GM12872 (cell line): ENCODE results near the gene POLE4.

Experiments
- TF ChIP-seq, protein P1 (sequence below): IDR thresholded peaks from 3 replicates; pipeline ENCODE4 v1.5.1; 2011; ENCODE audit warnings: low read depth, mild to moderate bottlenecking, low read length, moderate library complexity; ENCODE audit not compliant: insufficient read depth

Gene POLE4, protein sequence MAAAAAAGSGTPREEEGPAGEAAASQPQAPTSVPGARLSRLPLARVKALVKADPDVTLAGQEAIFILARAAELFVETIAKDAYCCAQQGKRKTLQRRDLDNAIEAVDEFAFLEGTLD

DNA sequence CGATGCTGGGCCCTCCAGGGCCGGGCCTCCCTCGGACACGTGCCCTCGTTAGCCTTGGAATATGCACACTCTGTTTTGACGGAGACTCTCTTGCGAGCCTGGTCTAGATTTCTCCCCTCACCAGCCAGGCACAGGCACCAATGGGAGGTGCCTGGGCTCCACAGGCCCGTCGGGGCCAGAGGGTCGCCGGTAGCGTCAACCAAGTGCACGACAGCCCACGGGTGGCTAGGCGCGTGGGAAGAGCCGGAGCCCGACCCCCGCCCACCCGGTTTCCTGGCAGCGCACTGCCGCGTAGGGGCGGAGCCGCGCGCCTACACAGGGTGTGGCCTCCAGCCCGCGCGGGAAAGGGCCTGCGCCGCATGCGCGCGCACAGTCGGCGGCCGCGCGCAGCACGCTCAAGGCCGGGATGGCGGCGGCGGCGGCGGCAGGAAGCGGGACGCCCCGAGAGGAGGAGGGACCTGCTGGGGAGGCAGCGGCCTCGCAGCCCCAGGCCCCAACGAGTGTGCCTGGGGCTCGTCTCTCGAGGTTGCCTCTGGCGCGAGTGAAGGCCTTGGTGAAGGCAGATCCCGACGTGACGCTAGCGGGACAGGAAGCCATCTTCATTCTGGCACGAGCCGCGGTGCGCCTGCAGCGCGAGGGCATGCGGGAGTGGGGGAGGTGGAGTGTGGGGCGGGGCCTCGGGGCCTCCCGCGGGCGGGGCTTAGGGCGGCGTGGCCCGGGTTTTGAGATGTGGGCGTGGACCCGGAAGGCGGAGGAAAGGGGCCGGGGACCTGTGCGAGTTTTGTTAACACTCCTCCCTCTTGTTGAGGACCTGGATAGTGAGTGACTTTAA, at the start of gene POLE4:
Gene POLE4 (plus strand): TSS at position 370 of the 832 bp plus-strand sequence. CDS start 37 bp downstream, at position 407.
- TF ChIP-seq, protein P1, sequence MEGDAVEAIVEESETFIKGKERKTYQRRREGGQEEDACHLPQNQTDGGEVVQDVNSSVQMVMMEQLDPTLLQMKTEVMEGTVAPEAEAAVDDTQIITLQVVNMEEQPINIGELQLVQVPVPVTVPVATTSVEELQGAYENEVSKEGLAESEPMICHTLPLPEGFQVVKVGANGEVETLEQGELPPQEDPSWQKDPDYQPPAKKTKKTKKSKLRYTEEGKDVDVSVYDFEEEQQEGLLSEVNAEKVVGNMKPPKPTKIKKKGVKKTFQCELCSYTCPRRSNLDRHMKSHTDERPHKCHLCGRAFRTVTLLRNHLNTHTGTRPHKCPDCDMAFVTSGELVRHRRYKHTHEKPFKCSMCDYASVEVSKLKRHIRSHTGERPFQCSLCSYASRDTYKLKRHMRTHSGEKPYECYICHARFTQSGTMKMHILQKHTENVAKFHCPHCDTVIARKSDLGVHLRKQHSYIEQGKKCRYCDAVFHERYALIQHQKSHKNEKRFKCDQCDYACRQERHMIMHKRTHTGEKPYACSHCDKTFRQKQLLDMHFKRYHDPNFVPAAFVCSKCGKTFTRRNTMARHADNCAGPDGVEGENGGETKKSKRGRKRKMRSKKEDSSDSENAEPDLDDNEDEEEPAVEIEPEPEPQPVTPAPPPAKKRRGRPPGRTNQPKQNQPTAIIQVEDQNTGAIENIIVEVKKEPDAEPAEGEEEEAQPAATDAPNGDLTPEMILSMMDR, result no peak

DNA sequence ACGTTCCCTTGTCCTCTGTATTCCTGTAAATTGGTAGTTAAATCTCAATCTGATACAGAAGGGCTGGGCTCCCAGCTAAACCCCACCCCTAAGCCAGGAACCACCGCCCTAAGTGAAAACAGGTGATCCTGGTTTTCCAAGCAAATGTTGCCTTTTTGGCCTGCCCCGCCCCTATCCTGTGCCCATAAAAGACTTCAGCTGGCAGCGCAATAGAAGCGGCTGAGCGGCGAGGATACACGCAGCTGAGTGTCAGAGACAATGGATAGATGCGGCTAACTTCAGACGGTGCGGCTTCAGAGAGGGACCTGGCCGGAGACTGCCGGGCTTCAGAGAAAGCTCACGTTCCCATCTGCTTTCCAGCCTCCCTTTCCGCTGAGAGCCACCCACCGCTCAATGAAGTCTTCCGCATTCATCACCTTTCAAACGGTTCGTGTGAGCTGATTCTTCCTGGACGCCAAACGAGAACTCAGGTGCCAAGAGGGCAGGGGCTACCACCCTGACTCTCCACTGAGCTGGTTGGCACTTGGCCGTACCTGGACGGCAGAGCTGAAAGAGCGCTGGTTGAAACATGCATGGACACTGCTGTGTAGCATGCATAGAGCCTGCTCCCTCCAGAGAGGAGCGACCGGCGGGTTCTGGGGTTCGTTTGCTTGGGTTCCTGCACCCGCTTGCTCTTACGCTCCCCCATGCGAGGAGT, 49.5 kb upstream of the POLE4 start:
- TF ChIP-seq, protein P1, result no peak

DNA sequence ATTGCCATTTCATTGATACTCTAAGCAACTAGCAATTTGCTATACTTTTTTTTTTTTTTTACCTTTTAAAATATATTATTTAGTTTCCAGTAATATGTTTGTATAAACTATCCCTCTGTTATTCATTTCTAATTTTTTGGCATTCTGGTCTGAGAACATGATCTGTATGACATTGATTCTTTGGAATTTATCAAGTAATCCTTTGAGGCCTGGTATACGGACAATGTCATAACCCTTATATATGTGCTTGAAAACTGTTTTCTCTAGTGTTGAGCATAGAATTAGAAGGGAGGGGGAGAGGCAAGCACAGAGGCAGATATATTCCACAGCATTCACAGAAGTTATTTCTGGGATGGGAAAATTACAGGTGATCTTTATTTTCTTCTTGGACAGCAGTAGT, 48.2 kb upstream of the POLE4 start:
- TF ChIP-seq, protein P1, result no peak

DNA sequence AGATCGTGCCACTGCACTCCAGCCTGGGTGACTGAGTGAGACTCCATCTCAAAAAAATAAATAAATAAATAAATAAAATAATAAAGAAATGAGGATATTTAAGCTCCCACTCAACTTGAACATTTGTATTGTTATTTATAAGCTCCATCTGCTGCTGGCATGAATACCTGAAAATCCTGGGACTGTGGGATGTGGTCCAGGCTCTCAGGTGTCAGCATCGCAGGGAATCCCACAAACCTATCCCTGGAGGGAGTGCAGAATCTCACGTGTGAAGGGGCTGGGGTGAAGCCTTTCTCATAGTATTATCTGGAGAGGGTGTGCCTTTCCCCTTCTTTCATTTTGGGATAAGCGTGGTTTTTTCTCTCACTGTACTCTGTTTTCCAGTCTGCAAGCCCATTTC, 47.4 kb upstream of the POLE4 start:
- TF ChIP-seq, protein P1, result no peak

DNA sequence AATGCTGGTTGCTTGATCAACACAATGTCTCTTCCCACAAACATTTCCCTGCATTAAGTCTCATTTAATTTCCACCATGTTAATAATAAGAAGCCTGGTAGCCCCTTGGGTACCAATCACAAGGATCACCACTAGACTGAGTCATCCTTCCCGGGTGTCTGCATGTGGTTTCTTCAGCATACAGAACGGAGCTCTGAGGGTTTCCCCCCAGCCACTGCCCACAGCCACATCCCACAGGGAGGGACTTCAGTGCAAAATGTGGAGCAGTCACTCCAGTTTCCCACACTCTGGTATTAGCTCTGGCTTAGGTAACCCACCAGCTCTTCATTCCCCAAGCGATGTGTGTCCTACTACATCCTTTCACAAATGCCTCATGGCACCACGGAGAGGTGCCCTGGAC, 42.7 kb upstream of the POLE4 start:
- TF ChIP-seq, protein P1, result no peak

DNA sequence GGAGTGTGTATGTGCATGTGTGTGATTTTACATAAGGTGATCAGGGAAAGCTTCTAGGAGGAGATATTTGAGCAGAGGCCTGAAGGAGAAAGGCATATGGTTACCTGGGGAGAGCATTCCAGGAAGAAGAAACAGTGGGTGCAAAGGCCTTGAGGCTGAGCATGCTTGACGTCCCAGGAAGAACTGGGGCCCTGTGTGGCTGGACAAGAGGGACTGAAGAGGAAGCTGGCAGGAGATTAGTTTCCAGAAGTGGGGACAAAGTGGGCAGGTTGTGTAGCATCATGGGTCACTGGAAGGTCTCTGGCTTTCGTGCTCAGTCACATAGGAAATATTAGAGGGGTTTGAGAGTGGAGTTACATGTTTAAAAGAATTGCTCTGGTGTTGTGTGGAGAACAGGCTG, 42.0 kb upstream of the POLE4 start:
- TF ChIP-seq, protein P1, result no peak
